ENCODE measurements around the gene ACIN1.

The ACIN1 gene

DNA sequence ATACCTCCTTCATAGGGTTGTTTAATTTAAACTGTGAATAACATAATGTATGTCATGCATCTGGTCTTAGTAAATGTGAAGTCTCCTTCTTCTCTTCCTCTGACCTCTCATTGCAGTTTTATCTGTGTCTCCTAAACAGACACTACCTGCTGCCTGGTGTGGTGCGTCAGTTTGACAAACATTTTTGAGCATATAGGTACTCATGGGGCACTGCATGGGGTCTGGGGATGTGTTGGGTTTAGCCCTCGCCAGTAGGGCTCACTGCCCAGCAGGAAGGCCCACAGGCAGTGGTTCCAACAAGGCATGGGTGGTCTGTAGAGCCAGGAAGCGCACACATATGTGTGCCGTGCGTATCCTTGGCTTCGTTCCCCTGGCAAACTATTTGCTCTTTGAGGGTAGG lies 27.1 kb upstream of the ACIN1 start:
- Histone ChIP-seq H3K4ac (ENCODE audit: low read depth, low read length) (no peak overlapping the region), H3K56ac (ENCODE audit: low read length) (peak overlapping the region; percentile 25), H3K18ac (ENCODE audit: low read length) (no peak overlapping the region), H2BK5ac (ENCODE audit: low read length) (no peak overlapping the region), H2AK5ac (ENCODE audit: low read length) (peak overlapping the region; percentile 27), H3K79me1 (ENCODE audit: low read length) (no peaks in the 10 kb centered on the region), H3K4me1 (ENCODE audit: control insufficient read depth, low read depth, low read length) (peaks cover 11% of the 10 kb centered on the region), H3K27ac (ENCODE audit: low read depth, low read length) (no peak overlapping the region), H3K79me2 (ENCODE audit: control insufficient read depth, insufficient read depth, low read length) (no peaks in the 10 kb centered on the region), H2BK120ac (ENCODE audit: low read depth, low read length) (no peak overlapping the region), H3K4me3 (ENCODE audit: low read length) (no peak overlapping the region), H4K8ac (ENCODE audit: low read depth, low read length) (no peak overlapping the region), H3K27me3 (ENCODE audit: insufficient read depth, low read length, poor library complexity) (no peaks in the 10 kb centered on the region), H3K36me3 (ENCODE audit: control insufficient read depth, insufficient read depth, low read length) (no peaks in the 10 kb centered on the region), H3K9ac (ENCODE audit: low read length) (no peak overlapping the region), H4K5ac (ENCODE audit: low read length) (no peak overlapping the region), H2BK15ac (replicated peaks; ENCODE audit: low read depth) (no peak overlapping the region), H3K4me2 (ENCODE audit: low read length) (no peak overlapping the region), H3K23ac (ENCODE audit: low read length) (no peak overlapping the region)
- WGBS (ENCODE audit: extremely low coverage, insufficient coverage, low lambda C conversion rate) = no CpG with 5 or more reads among the region's 6 CpGs
- DNase-seq = no peak

DNA sequence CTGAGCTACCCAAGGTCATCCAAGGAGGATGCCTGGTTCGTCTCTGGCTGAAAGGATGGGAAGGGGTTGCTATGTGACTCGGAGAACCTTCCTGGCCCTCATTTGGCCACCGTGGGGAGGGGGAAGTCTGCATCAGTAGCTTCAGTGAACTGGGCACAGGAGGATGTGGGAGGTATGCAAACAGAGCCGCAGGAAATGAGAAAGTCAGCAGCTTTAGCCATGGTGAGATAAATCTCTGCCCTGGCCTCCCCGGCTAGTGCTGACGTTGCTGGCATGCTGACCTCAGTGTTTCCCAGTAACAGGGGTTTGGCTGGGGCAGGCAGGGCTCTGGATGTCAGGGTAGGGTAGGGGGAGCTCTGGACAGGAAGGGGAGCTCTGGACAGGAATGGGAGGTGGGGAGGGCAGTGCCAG lies 26.4 kb upstream of the ACIN1 start:
- Histone ChIP-seq H4K5ac (ENCODE audit: low read length) (no peak overlapping the region), H2BK5ac (ENCODE audit: low read length) (peak overlapping the region; percentile 1), H3K79me2 (ENCODE audit: control insufficient read depth, insufficient read depth, low read length) (no peaks in the 10 kb centered on the region), H3K4ac (ENCODE audit: low read depth, low read length) (no peak overlapping the region), H3K79me1 (ENCODE audit: low read length) (no peaks in the 10 kb centered on the region), H3K27me3 (ENCODE audit: insufficient read depth, low read length, poor library complexity) (no peaks in the 10 kb centered on the region), H2AK5ac (ENCODE audit: low read length) (no peak overlapping the region), H3K18ac (ENCODE audit: low read length) (peak overlapping the region; percentile 20), H3K4me1 (ENCODE audit: control insufficient read depth, low read depth, low read length) (peaks cover 11% of the 10 kb centered on the region), H2BK15ac (replicated peaks; ENCODE audit: low read depth) (no peak overlapping the region), H3K9ac (ENCODE audit: low read length) (peak overlapping the region; percentile 3), H3K23ac (ENCODE audit: low read length) (no peak overlapping the region), H3K4me2 (ENCODE audit: low read length) (no peak overlapping the region), H3K4me3 (ENCODE audit: low read length) (no peak overlapping the region), H2BK120ac (ENCODE audit: low read depth, low read length) (no peak overlapping the region), H4K8ac (ENCODE audit: low read depth, low read length) (no peak overlapping the region), H3K36me3 (ENCODE audit: control insufficient read depth, insufficient read depth, low read length) (no peaks in the 10 kb centered on the region), H3K27ac (ENCODE audit: low read depth, low read length) (peak overlapping the region; percentile 6), H3K56ac (ENCODE audit: low read length) (peak overlapping the region; percentile 25)
- no CpG with 5 or more reads among the region's 6 CpGs for WGBS (ENCODE audit: extremely low coverage, insufficient coverage, low lambda C conversion rate)
- DNase-seq = peak; percentile 84

DNA sequence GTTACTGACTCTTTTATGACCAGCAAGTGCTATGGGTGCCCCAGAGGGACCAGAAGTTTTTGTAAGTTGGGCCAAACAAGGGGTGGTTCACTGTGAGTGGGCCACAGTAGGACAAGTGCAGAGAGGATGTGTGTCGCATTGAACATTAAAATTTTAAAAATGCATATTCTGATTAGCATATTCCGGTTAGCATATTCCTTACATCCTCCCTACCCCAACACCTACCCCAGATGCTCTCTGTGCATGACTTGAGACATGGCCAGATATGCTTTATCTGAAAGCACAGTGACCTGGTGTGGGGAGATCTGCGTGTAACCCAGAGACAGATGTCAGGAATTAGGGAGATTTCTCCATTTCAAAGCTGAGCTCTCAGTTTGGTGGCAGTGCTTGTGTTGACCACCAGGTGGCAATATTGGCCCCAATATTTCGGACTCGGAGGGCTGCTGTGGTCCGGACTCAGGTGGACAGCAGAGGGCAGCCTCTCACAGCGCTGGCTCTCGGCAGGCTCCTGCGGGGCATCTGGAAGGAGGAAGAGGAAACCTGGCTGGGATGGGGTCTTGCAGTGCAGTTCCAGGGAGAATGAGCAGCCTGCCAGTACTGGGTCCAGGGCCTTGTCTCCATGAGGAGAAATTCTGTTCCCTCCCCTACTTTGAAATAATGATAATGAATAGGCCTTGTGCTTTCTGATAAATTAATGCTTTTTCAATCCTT lies 25.8 kb upstream of the ACIN1 start:
- no peak overlapping the region for H4K5ac ChIP-seq (ENCODE audit: low read length)
- H2AK5ac ChIP-seq (ENCODE audit: low read length) = no peak overlapping the region
- H4K8ac ChIP-seq (ENCODE audit: low read depth, low read length) = no peak overlapping the region
- H3K4me2 ChIP-seq (ENCODE audit: low read length) = no peak overlapping the region
- no peaks in the 10 kb centered on the region for H3K79me2 ChIP-seq (ENCODE audit: control insufficient read depth, insufficient read depth, low read length)
- no peaks in the 10 kb centered on the region for H3K79me1 ChIP-seq (ENCODE audit: low read length)
- H3K56ac ChIP-seq (ENCODE audit: low read length) = peak overlapping the region; percentile 69
- no peak overlapping the region for H3K4me3 ChIP-seq (ENCODE audit: low read length)
- no peak overlapping the region for H3K4ac ChIP-seq (ENCODE audit: low read depth, low read length)
- no peaks in the 10 kb centered on the region for H3K27me3 ChIP-seq (ENCODE audit: insufficient read depth, low read length, poor library complexity)
- no peak overlapping the region for H2BK5ac ChIP-seq (ENCODE audit: low read length)
- no peak overlapping the region for H3K18ac ChIP-seq (ENCODE audit: low read length)
- no peaks in the 10 kb centered on the region for H3K36me3 ChIP-seq (ENCODE audit: control insufficient read depth, insufficient read depth, low read length)
- no peak overlapping the region for H2BK15ac ChIP-seq (replicated peaks; ENCODE audit: low read depth)
- H2BK120ac ChIP-seq (ENCODE audit: low read depth, low read length) = no peak overlapping the region
- H3K23ac ChIP-seq (ENCODE audit: low read length) = no peak overlapping the region
- peak overlapping the region; percentile 46 for H3K9ac ChIP-seq (ENCODE audit: low read length)
- no CpG with 5 or more reads among the region's 9 CpGs for WGBS (ENCODE audit: extremely low coverage, insufficient coverage, low lambda C conversion rate)
- no peak overlapping the region for H3K27ac ChIP-seq (ENCODE audit: low read depth, low read length)
- peak; percentile 94 for DNase-seq
- H3K4me1 ChIP-seq (ENCODE audit: control insufficient read depth, low read depth, low read length) = peaks cover 15% of the 10 kb centered on the region

DNA sequence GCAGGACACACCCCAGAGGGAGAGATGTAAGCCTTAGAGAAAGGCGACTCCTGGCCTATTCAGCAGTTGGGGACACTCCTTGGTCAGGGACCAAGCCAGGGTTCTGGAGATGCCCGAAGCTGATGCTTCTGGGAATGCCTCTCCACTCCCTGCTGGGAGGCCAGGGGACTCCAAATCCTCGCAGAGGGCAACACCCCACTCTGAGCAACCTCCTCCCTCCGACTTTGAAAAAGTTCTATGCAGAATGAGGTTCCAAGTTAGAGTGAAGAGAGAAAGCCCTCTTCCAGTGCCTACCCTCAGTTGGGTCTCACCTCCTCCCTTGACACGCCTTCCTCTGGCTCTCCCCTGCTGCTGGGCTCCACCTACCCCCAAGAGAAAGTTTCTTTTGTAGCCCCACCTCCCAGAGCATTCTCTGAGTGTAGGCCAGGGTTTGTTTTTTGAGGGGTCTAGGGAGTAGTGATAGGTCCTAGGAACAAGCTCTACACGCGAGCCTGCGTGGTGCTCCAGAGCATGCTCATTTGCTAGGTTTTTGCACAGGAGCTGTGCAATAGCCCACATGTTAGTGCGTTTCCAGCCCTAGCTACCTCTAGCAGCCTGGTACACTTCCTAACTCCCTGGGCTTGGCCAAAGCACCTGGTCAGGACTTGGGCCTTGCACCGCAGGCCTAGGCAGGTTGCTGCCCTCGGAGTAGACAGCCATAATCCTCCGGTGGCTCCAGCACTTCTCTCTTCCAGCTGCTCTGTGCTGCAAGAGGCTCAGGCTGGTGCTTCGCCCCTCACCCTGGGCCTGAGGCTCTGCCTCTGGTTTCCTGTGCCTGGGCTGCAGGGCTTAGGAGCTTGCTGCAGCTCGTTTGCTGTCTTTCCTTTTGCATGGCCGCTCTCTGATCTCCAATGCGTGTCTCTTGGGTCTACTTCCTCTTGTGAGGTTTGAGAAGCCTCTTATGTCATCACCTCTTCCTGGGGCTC lies 24.7 kb upstream of the ACIN1 start:
- no peak overlapping the region for H3K4me2 ChIP-seq (ENCODE audit: low read length)
- H3K4me3 ChIP-seq (ENCODE audit: low read length) = no peak overlapping the region
- peak overlapping the region; percentile 65 for H3K56ac ChIP-seq (ENCODE audit: low read length)
- peak overlapping the region; percentile 29 for H2BK5ac ChIP-seq (ENCODE audit: low read length)
- H3K79me1 ChIP-seq (ENCODE audit: low read length) = no peaks in the 10 kb centered on the region
- H4K8ac ChIP-seq (ENCODE audit: low read depth, low read length) = no peak overlapping the region
- peaks cover 21% of the 10 kb centered on the region for H3K4me1 ChIP-seq (ENCODE audit: control insufficient read depth, low read depth, low read length)
- H3K9ac ChIP-seq (ENCODE audit: low read length) = peak overlapping the region; percentile 23
- H3K79me2 ChIP-seq (ENCODE audit: control insufficient read depth, insufficient read depth, low read length) = no peaks in the 10 kb centered on the region
- H2BK15ac ChIP-seq (replicated peaks; ENCODE audit: low read depth) = no peak overlapping the region
- H3K27ac ChIP-seq (ENCODE audit: low read depth, low read length) = no peak overlapping the region
- H3K23ac ChIP-seq (ENCODE audit: low read length) = no peak overlapping the region
- H2BK120ac ChIP-seq (ENCODE audit: low read depth, low read length) = no peak overlapping the region
- H3K27me3 ChIP-seq (ENCODE audit: insufficient read depth, low read length, poor library complexity) = no peaks in the 10 kb centered on the region
- no peak overlapping the region for H2AK5ac ChIP-seq (ENCODE audit: low read length)
- no peak overlapping the region for H4K5ac ChIP-seq (ENCODE audit: low read length)
- no peak overlapping the region for H3K18ac ChIP-seq (ENCODE audit: low read length)
- DNase-seq = peak; percentile 37
- no peaks in the 10 kb centered on the region for H3K36me3 ChIP-seq (ENCODE audit: control insufficient read depth, insufficient read depth, low read length)
- no peak overlapping the region for H3K4ac ChIP-seq (ENCODE audit: low read depth, low read length)
- WGBS (ENCODE audit: extremely low coverage, insufficient coverage, low lambda C conversion rate) = no CpG with 5 or more reads among the region's 16 CpGs

DNA sequence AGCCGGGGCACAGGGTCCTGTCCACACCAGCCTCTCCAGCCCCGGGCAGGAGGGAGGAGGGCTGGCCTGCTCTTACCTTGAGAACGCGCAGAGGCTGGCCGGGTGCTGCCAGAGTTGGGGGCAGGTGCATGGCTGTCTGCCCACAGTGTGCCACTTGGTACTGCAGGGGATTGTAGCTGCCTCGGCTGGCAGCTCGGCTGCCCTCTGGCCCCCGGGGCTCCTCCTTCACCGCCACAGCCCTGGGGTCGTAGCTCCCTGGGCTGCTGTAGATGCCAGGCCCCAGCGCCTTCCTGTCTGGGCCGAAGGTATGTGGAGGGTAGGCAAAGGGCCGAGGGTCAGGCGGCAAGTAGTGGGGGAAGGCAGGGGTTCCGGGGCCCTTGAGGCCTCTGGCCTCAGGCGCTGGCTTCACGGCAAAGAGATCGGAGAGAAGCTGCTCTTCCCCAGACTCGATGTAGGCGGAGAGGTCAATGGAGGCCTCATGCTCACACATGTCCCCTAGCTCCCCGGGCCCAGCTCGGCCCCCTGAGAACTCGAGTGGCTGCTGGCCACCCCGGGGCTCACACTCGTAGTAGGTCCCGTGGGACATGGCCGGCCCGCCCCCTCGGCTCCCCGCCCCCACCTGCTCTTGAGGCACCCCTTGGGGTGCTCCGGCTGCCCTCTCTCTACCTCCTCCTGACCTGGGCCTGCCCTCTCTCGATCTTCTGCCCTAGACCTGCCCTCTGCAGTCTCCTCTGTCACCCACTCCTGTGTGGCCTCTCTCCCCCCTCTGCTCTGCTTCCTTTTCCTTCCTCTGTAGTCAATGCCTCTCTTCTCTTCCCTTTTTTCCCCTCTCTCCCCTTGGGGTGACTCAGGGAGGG lies 23.8 kb upstream of the ACIN1 start, which contains the start of gene CEBPE:
TSS of gene CEBPE (minus strand) at position 750 of the 857 bp plus-strand sequence. CDS start at position 586, 164 bp downstream.
- H3K27me3 ChIP-seq (ENCODE audit: insufficient read depth, low read length, poor library complexity) = no peaks in the 10 kb centered on the region
- no peak within 1 kb of the TSS for H2BK15ac ChIP-seq (replicated peaks; ENCODE audit: low read depth)
- H2AK5ac ChIP-seq (ENCODE audit: low read length) = no peak within 1 kb of the TSS
- peak within 1 kb of the TSS; percentile 65 for H3K56ac ChIP-seq (ENCODE audit: low read length)
- no peaks in the 10 kb centered on the region for H3K79me2 ChIP-seq (ENCODE audit: control insufficient read depth, insufficient read depth, low read length)
- H3K79me1 ChIP-seq (ENCODE audit: low read length) = no peaks in the 10 kb centered on the region
- no peak within 1 kb of the TSS for H4K8ac ChIP-seq (ENCODE audit: low read depth, low read length)
- no CpG with 5 or more reads among the region's 32 CpGs for WGBS (ENCODE audit: extremely low coverage, insufficient coverage, low lambda C conversion rate)
- H3K36me3 ChIP-seq (ENCODE audit: control insufficient read depth, insufficient read depth, low read length) = no peaks in the 10 kb centered on the region
- no peak within 1 kb of the TSS for H3K4ac ChIP-seq (ENCODE audit: low read depth, low read length)
- H2BK5ac ChIP-seq (ENCODE audit: low read length) = peak within 1 kb of the TSS; percentile 29
- no peak within 1 kb of the TSS for H4K5ac ChIP-seq (ENCODE audit: low read length)
- no peak within 1 kb of the TSS for H3K4me2 ChIP-seq (ENCODE audit: low read length)
- H3K4me1 ChIP-seq (ENCODE audit: control insufficient read depth, low read depth, low read length) = peaks cover 26% of the 10 kb centered on the region
- no peak within 1 kb of the TSS for H3K23ac ChIP-seq (ENCODE audit: low read length)
- no peak for DNase-seq
- H3K9ac ChIP-seq (ENCODE audit: low read length) = peak within 1 kb of the TSS; percentile 23
- no peak within 1 kb of the TSS for H2BK120ac ChIP-seq (ENCODE audit: low read depth, low read length)
- H3K18ac ChIP-seq (ENCODE audit: low read length) = no peak within 1 kb of the TSS
- no peak within 1 kb of the TSS for H3K27ac ChIP-seq (ENCODE audit: low read depth, low read length)
- H3K4me3 ChIP-seq (ENCODE audit: low read length) = no peak within 1 kb of the TSS

Measured in mesendoderm (in vitro differentiated cells).